Trophoblast cell (in vitro differentiated cells and primary cell): Measurements from ENCODE around the gene LIN7B.
"Not testable (repeated sequence)": the region's sequence is repeated elsewhere in the genome, so short reads cannot be mapped to it uniquely, and the experiment has no call there.

Experiments
- DNase-seq, 2 donors: peaks; one replicate each; pipeline ENCODE4 v3.0.0-alpha.2; 2016
- H2AFZ ChIP-seq: 2 replicates; pipeline ENCODE4 v1.6.1; 2013; ENCODE audit warnings: low read length, moderate library complexity, mild to moderate bottlenecking; ENCODE audit not compliant: insufficient read depth, poor library complexity
- H2AK5ac ChIP-seq: 2 replicates; pipeline ENCODE4 v1.6.1; 2013; ENCODE audit warnings: mild to moderate bottlenecking, low read length
- H2BK120ac ChIP-seq: 2 replicates; pipeline ENCODE4 v1.6.1; 2013; ENCODE audit warnings: low read length, mild to moderate bottlenecking, moderate library complexity; ENCODE audit not compliant: insufficient read depth, poor library complexity
- H2BK12ac ChIP-seq: 2 replicates; pipeline ENCODE4 v1.6.1; 2013; ENCODE audit warnings: mild to moderate bottlenecking, low read length, moderate library complexity
- H2BK5ac ChIP-seq: 2 replicates; pipeline ENCODE4 v1.6.1; 2013; ENCODE audit warnings: low read length, low read depth, moderate library complexity, mild to moderate bottlenecking; ENCODE audit not compliant: poor library complexity
- H3K14ac ChIP-seq: 2 replicates; pipeline ENCODE4 v1.6.1; 2013; ENCODE audit warnings: mild to moderate bottlenecking, low read length
- H3K18ac ChIP-seq: 2 replicates; pipeline ENCODE4 v1.6.1; 2013; ENCODE audit warnings: mild to moderate bottlenecking, low read length
- H3K23ac ChIP-seq: 2 replicates; pipeline ENCODE4 v1.6.1; 2013; ENCODE audit warnings: low read length
- H3K27ac ChIP-seq: 2 replicates; pipeline ENCODE4 v1.5.1; 2013; ENCODE audit warnings: low read depth, mild to moderate bottlenecking, inconsistent platforms, low read length, moderate library complexity
- H3K27me3 ChIP-seq: 2 replicates; pipeline ENCODE4 v1.6.1; 2013; ENCODE audit warnings: inconsistent platforms, mild to moderate bottlenecking, low read length, moderate library complexity; ENCODE audit not compliant: insufficient read depth
- H3K36me3 ChIP-seq, 2 experiments: 1 replicate in 1 of 2; 2 replicates in 1 of 2; pipeline ENCODE4 v1.6.1; 2013; ENCODE audit warnings: low read length in 2 of 2, mild to moderate bottlenecking in 2 of 2, moderate library complexity in 1 of 2; ENCODE audit not compliant: insufficient read depth in 2 of 2, control insufficient read depth in 1 of 2
- H3K4ac ChIP-seq: 2 replicates; pipeline ENCODE4 v1.6.1; 2013; ENCODE audit warnings: low read depth, mild to moderate bottlenecking, low read length, moderate library complexity
- H3K4me1 ChIP-seq, 2 experiments: 1 replicate in 1 of 2; 2 replicates in 1 of 2; pipeline ENCODE4 v1.6.1; 2013; ENCODE audit warnings: low read length in 2 of 2, mild to moderate bottlenecking in 2 of 2, moderate library complexity in 1 of 2; ENCODE audit not compliant: insufficient read depth in 2 of 2, control insufficient read depth in 1 of 2
- H3K4me2 ChIP-seq: 2 replicates; pipeline ENCODE4 v1.6.1; 2013; ENCODE audit warnings: inconsistent platforms, mild to moderate bottlenecking, low read length, moderate library complexity
- H3K4me3 ChIP-seq: 2 replicates; pipeline ENCODE4 v1.5.1; 2013; ENCODE audit warnings: mild to moderate bottlenecking, low read depth, low read length, inconsistent platforms
- H3K79me1 ChIP-seq: one replicate; pipeline ENCODE4 v1.6.1; 2013; ENCODE audit warnings: low read length
- H3K79me2 ChIP-seq: 2 replicates; pipeline ENCODE4 v1.6.1; 2013; ENCODE audit warnings: low read length, mild to moderate bottlenecking; ENCODE audit not compliant: control insufficient read depth, insufficient read depth, poor library complexity
- H3K9ac ChIP-seq: 2 replicates; pipeline ENCODE4 v1.6.1; 2013; ENCODE audit warnings: mild to moderate bottlenecking, low read length
- H3K9me3 ChIP-seq: 2 replicates; pipeline ENCODE4 v1.6.1; 2013; ENCODE audit warnings: low read depth, mild to moderate bottlenecking, control low read depth, inconsistent platforms, low read length; ENCODE audit not compliant: insufficient read depth
- H4K12ac ChIP-seq: 2 replicates; pipeline ENCODE4 v1.6.1; 2013; ENCODE audit warnings: low read depth, mild to moderate bottlenecking, low read length, moderate library complexity
- H4K8ac ChIP-seq: 2 replicates; pipeline ENCODE4 v1.6.1; 2013; ENCODE audit warnings: low read depth, mild to moderate bottlenecking, low read length, moderate library complexity
- H4K91ac ChIP-seq: one replicate; pipeline ENCODE4 v1.6.1; 2013; ENCODE audit warnings: low read depth, mild to moderate bottlenecking, low read length, moderate library complexity
- WGBS: extraction: QIAGEN DNeasy Blood & Tissue Kit; methylation state at CpG from one replicate; pipeline ENCODE4 v1.1.7; 2013; ENCODE audit warnings: missing lambda C conversion rate; ENCODE audit not compliant: insufficient read length, insufficient coverage; ENCODE audit errors: extremely low coverage; 5-methylcytosine and 5-hydroxymethylcytosine counted together

LIN7B gene

GRCh38 chr19:49119411-49120324 lies 5.5 kb downstream of the LIN7B start, which contains the start of gene PPFIA3:
Gene PPFIA3, plus strand, starts transcription at chr19:49119544. Its CDS starts 8,330 bp downstream, at chr19:49127874.
- Histone ChIP-seq H3K18ac (peak within 1 kb of the TSS; percentile 94), H3K27me3 (peaks cover 3% of the 10 kb centered on the region), H3K23ac (no peak within 1 kb of the TSS), H3K9me3 (no peaks in the 10 kb centered on the region), H4K91ac (peak within 1 kb of the TSS; percentile 96), H2BK5ac (peak within 1 kb of the TSS; percentile 93), H3K79me1 (peaks cover 10% of the 10 kb centered on the region), H4K8ac (peak within 1 kb of the TSS; percentile 92), H2BK120ac (peak within 1 kb of the TSS; percentile 94), H3K4me3 (peak within 1 kb of the TSS; percentile 64), H3K4ac (peak within 1 kb of the TSS; percentile 75), H3K4me2 (peak within 1 kb of the TSS; percentile 91), H2AFZ (peak within 1 kb of the TSS; percentile 80), H3K9ac (peak within 1 kb of the TSS; percentile 71), H3K27ac (peak within 1 kb of the TSS; percentile 79), H4K12ac (peak within 1 kb of the TSS; percentile 89), H3K79me2 (peaks cover 5% of the 10 kb centered on the region), H3K4me1 (peaks cover 12 to 18% of the 10 kb centered on the region in 2 experiments), H2AK5ac (peak within 1 kb of the TSS; percentile 8), H2BK12ac (peak within 1 kb of the TSS; percentile 20), H3K36me3 (peaks cover 2 to 6% of the 10 kb centered on the region in 2 experiments), H3K14ac (peak within 1 kb of the TSS; percentile 98)
- WGBS: no CpG with 5 or more reads among the region's 90 CpGs
- peak; percentile 61 to 79 for DNase-seq

- H3K18ac ChIP-seq: no peak overlapping the region
- no peak overlapping the region for H2BK5ac ChIP-seq
- H3K79me1 ChIP-seq: peaks cover 5% of the 10 kb centered on the region
- peaks cover 15 to 20% of the 10 kb centered on the region in 2 experiments for H3K4me1 ChIP-seq
- H4K91ac ChIP-seq: no peak overlapping the region
- DNase-seq: no peak
- H2AFZ ChIP-seq: no peak overlapping the region
- H2BK120ac ChIP-seq: no peak overlapping the region
- no peak overlapping the region for H3K23ac ChIP-seq
- H3K79me2 ChIP-seq: peaks cover 3% of the 10 kb centered on the region
- no peak overlapping the region for H4K8ac ChIP-seq
- H2BK12ac ChIP-seq: no peak overlapping the region
- no peak overlapping the region for H3K4me3 ChIP-seq
- H3K4ac ChIP-seq: no peak overlapping the region
- no peaks in the 10 kb centered on the region for H3K9me3 ChIP-seq
- WGBS: no CpG with 5 or more reads among the region's 16 CpGs
- H3K27me3 ChIP-seq: peaks cover 3% of the 10 kb centered on the region
- no peak overlapping the region for H3K9ac ChIP-seq
- H2AK5ac ChIP-seq: no peak overlapping the region
- H3K27ac ChIP-seq: no peak overlapping the region
- H3K4me2 ChIP-seq: peak overlapping the region; percentile 91
- H3K14ac ChIP-seq: no peak overlapping the region
- H3K36me3 ChIP-seq: peaks cover 2 to 6% of the 10 kb centered on the region in 2 experiments
- H4K12ac ChIP-seq: no peak overlapping the region
Measured at GRCh38 chr19:49120325-49120683, 6.1 kb downstream of the LIN7B start.

- H3K36me3 ChIP-seq: peaks cover 2 to 6% of the 10 kb centered on the region in 2 experiments
- no peak overlapping the region for H2BK12ac ChIP-seq
- H4K12ac ChIP-seq: no peak overlapping the region
- H2BK120ac ChIP-seq: no peak overlapping the region
- peaks cover 3% of the 10 kb centered on the region for H3K27me3 ChIP-seq
- no peak overlapping the region for H3K9ac ChIP-seq
- H3K23ac ChIP-seq: no peak overlapping the region
- H3K4me1 ChIP-seq: peaks cover 19 to 24% of the 10 kb centered on the region in 2 experiments
- H3K18ac ChIP-seq: no peak overlapping the region
- H2AFZ ChIP-seq: no peak overlapping the region
- no peak overlapping the region for H3K27ac ChIP-seq
- no peak overlapping the region for H3K14ac ChIP-seq
- no CpG with 5 or more reads among the region's 2 CpGs for WGBS
- no peak overlapping the region for H2AK5ac ChIP-seq
- no peak overlapping the region for H3K4ac ChIP-seq
- H4K8ac ChIP-seq: no peak overlapping the region
- no peak overlapping the region for H2BK5ac ChIP-seq
- no peak overlapping the region for H4K91ac ChIP-seq
- H3K79me2 ChIP-seq: peaks cover 3% of the 10 kb centered on the region
- no peak for DNase-seq
- no peak overlapping the region for H3K4me3 ChIP-seq
- no peak overlapping the region for H3K4me2 ChIP-seq
- no peaks in the 10 kb centered on the region for H3K9me3 ChIP-seq
- H3K79me1 ChIP-seq: peaks cover 8% of the 10 kb centered on the region
Measured at GRCh38 chr19:49120868-49121267, 6.7 kb downstream of the LIN7B start.

- not testable (repeated sequence) for H3K18ac ChIP-seq, H4K8ac ChIP-seq, H4K91ac ChIP-seq, H3K4me3 ChIP-seq, H3K4ac ChIP-seq, H3K79me2 ChIP-seq, H3K79me1 ChIP-seq, H3K9me3 ChIP-seq, H2BK5ac ChIP-seq, H3K27ac ChIP-seq, H2AK5ac ChIP-seq, H2BK120ac ChIP-seq, H3K4me2 ChIP-seq, H3K14ac ChIP-seq, H3K9ac ChIP-seq, H4K12ac ChIP-seq, H3K23ac ChIP-seq, H3K27me3 ChIP-seq, H2AFZ ChIP-seq, H2BK12ac ChIP-seq, H3K36me3 ChIP-seq
- DNase-seq: peak; percentile 70 to 86
- no CpG with 5 or more reads among the region's 10 CpGs for WGBS
- H3K4me1 ChIP-seq: peaks cover 19 to 24% of the 10 kb centered on the region in 2 experiments
Measured at GRCh38 chr19:49121841-49122240, 7.7 kb downstream of the LIN7B start.
